22Rv1 (cell line): ENCODE data around the gene AP1M1.

Experiments used
- H3K27ac ChIP-seq: fragments of 450-650 bp; 2 replicates; pipeline ENCODE4 v1.5.1; 2017
- CTCF ChIP-seq: fragments of 450-650 bp; IDR thresholded peaks from 2 replicates; pipeline ENCODE4 v1.5.1; 2017; ENCODE audit warnings: mild to moderate bottlenecking
- ZFX ChIP-seq: fragments of 450-650 bp; IDR thresholded peaks from 2 replicates; pipeline ENCODE4 v1.6.1; 2017; ENCODE audit warnings: antibody characterized with exemption, borderline replicate concordance

AP1M1 gene

GRCh38 chr19:16197622-16198369 is at the start of gene AP1M1:
AP1M1 (plus strand) TSS chr19:16197911; CDS start chr19:16198027, 116 bp downstream.
- no peak for TF ChIP-seq CTCF
- no peak for TF ChIP-seq ZFX
- peak within 1 kb of the TSS; percentile 83 for H3K27ac ChIP-seq

- TF ChIP-seq ZFX: no peak
- no peak for TF ChIP-seq CTCF
- H3K27ac ChIP-seq: no peak overlapping the region
Measured at GRCh38 chr19:16148443-16149229, 49.1 kb upstream of the AP1M1 start.

GRCh38 chr19:16153582-16154336 is 44.0 kb upstream of the AP1M1 start:
- H3K27ac ChIP-seq: no peak overlapping the region
- no peak for TF ChIP-seq ZFX

DNA sequence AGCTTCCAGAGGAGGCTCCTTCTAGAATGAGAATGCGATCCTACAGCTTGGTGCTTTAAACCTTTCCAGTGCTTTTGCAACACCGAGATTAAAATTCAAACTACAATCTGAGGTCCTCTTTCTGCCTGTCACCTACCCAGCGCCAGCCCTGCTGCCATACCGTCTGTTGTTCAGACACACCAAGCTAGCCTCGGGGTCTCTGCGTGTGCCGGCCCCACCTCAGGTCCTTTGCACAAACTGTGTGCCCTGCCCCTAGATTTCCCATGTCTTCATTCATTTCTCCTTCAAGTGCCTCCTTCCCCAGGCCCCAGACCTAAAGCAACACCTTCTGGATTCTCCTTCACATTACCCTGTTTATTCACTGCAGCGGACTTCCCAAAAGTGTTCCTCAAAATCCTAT is 43.2 kb upstream of the AP1M1 start:
- H3K27ac ChIP-seq: no peak overlapping the region
- TF ChIP-seq ZFX (no peak), CTCF (no peak)

GRCh38 chr19:16155128-16155527 is 42.6 kb upstream of the AP1M1 start:
- TF ChIP-seq ZFX (no peak), CTCF (no peak)
- H3K27ac ChIP-seq: no peak overlapping the region

DNA sequence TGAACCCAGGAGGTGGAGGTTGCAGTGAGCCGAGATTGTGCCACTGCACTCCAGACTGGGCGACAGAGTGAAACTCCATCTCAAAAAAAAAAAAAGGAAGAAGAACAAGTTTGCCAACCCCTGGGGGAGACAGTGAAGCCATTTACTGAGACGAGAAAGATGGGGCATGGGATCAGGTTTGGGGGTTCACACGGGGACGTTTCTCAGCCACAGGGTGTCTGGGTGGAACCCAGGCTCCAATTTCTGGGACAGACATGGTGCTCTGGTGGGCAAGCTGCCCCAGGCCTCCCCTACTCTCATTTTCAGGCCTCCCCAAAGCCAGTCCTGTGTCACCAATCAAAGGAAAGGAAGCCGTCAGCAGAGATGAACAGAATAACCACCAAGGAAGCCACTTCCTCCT is 40.8 kb upstream of the AP1M1 start:
- TF ChIP-seq CTCF (no peak), ZFX (no peak)
- H3K27ac ChIP-seq: no peak overlapping the region

GRCh38 chr19:16157601-16158000 is 40.1 kb upstream of the AP1M1 start:
- no peak overlapping the region for H3K27ac ChIP-seq
- TF ChIP-seq CTCF (no peak), ZFX (no peak)
